SK-N-SH (cell line): ENCODE measurements around the gene CDIPT. TPM values are rescaled to one million over a fixed set of nuclear protein-coding genes. Genes with fewer than 3 reads are reported as not detected.

Source experiments
- CTCF ChIA-PET: fragments of 300-600, 350-600 bp; formaldehyde crosslinking; extraction: SDS; loops from one replicate; lab custom pipeline; 2021; lab: Yijun Ruan, JAX
- POLR2A ChIA-PET: fragments of 350-600 bp; sonication (Branson Sonifier 250); formaldehyde crosslinking; extraction: SDS; loops from one replicate; lab custom pipeline; 2020; ENCODE audit warnings: antibody characterized with exemption, inconsistent platforms; lab: Yijun Ruan, JAX
- DNase-seq: peaks from one replicate; pipeline ENCODE4 v3.0.0; 2012
- H2AFZ ChIP-seq: fragments of 200-600 bp; sonication (generic); 2 replicates; pipeline ENCODE4 v1.8.1; 2016; ENCODE audit warnings: antibody characterized with exemption, mild to moderate bottlenecking, low read depth
- H3F3A ChIP-seq: fragments of 200-600 bp; sonication (generic); replicated peaks from 2 replicates; pipeline ENCODE3; 2016; ENCODE audit warnings: antibody characterized with exemption, mild to moderate bottlenecking; ENCODE audit not compliant: insufficient read depth
- H3K27ac ChIP-seq, 2 experiments: fragments of 200-500 bp in 1 of 2; fragments of 200-600 bp in 1 of 2; sonication (Bioruptor generic) in 1 of 2; sonication (generic), shearing (Covaris generic) in 1 of 2; 2 replicates each; pipeline versions ENCODE4 v1.5.1 to v1.6.1; 2014 to 2016; ENCODE audit warnings: low read depth in 2 of 2, inconsistent platforms in 1 of 2, low read length in 1 of 2, mild to moderate bottlenecking in 1 of 2, mixed read lengths in 1 of 2
- H3K27me3 ChIP-seq: fragments of 200-600 bp; sonication (generic), shearing (Covaris generic); 2 replicates; pipeline ENCODE4 v1.6.1; 2016; ENCODE audit warnings: mixed run types; ENCODE audit not compliant: insufficient read depth
- H3K36me3 ChIP-seq, 2 experiments: fragments of 200-500 bp in 1 of 2; fragments of 200-600 bp in 1 of 2; sonication (Bioruptor generic) in 1 of 2; sonication (generic) in 1 of 2; replicated peaks in 1 of 2; 2 replicates each; pipeline versions ENCODE3 to v1.5.1; 2014 to 2016; ENCODE audit warnings: low read length in 1 of 2, mild to moderate bottlenecking in 1 of 2; ENCODE audit not compliant: insufficient read depth in 2 of 2, control insufficient read depth in 1 of 2
- H3K4me1 ChIP-seq, 2 experiments: fragments of 200-500 bp in 1 of 2; fragments of 200-600 bp in 1 of 2; sonication (Bioruptor generic) in 1 of 2; sonication (generic), shearing (Covaris generic) in 1 of 2; 2 replicates each; pipeline versions ENCODE4 v1.5.1 to v1.6.1; 2014 to 2016; ENCODE audit warnings: low read depth in 1 of 2, low read length in 1 of 2, mixed run types in 1 of 2; ENCODE audit not compliant: insufficient read depth in 2 of 2, control insufficient read depth in 1 of 2
- H3K4me2 ChIP-seq: fragments of 200-600 bp; sonication (generic), shearing (Covaris generic); 2 replicates; pipeline ENCODE4 v1.6.1; 2017; ENCODE audit warnings: mixed run types
- H3K4me3 ChIP-seq, 2 experiments: fragments of 200-500 bp in 1 of 2; fragments of 200-600 bp in 1 of 2; sonication (Bioruptor generic) in 1 of 2; sonication (generic), shearing (Covaris generic) in 1 of 2; 2 replicates each; pipeline versions ENCODE4 v1.5.1 to v1.8.1; 2014 to 2016; ENCODE audit warnings: low read depth in 2 of 2, inconsistent platforms in 1 of 2, low read length in 1 of 2, mild to moderate bottlenecking in 1 of 2, mixed read lengths in 1 of 2, moderate library complexity in 1 of 2
- H3K79me2 ChIP-seq: fragments of 200-600 bp; sonication (generic); 2 replicates; pipeline ENCODE4 v1.8.1; 2017; ENCODE audit warnings: mild to moderate bottlenecking; ENCODE audit not compliant: insufficient read depth
- H3K9ac ChIP-seq: fragments of 200-600 bp; sonication (generic); 2 replicates; pipeline ENCODE4 v1.6.1; 2017; ENCODE audit warnings: mixed run types
- H3K9me2 ChIP-seq: fragments of 200-600 bp; sonication (generic); 2 replicates; pipeline ENCODE4 v1.6.1; 2017; ENCODE audit warnings: mixed run types
- H3K9me3 ChIP-seq: fragments of 200-600 bp; sonication (generic); 2 replicates; pipeline ENCODE4 v1.6.1; 2017; ENCODE audit warnings: mixed run types, mild to moderate bottlenecking, moderate library complexity
- H4K20me1 ChIP-seq: fragments of 200-600 bp; sonication (generic); 2 replicates; pipeline ENCODE4 v1.6.1; 2017; ENCODE audit warnings: mild to moderate bottlenecking, mixed run types; ENCODE audit not compliant: insufficient read depth
- CHD2 ChIP-seq: fragments of 150-350 bp; IDR thresholded peaks from 2 replicates; pipeline ENCODE4 v1.6.1; 2018; ENCODE audit warnings: low read length; ENCODE audit not compliant: partially characterized antibody
- CTCF ChIP-seq: fragments of 200-600 bp; sonication (generic); IDR thresholded peaks from 2 replicates; pipeline ENCODE4 v1.6.1; 2017; ENCODE audit warnings: antibody characterized with exemption, mild to moderate bottlenecking, moderate library complexity
- ELF1 ChIP-seq: IDR thresholded peaks from 2 replicates; pipeline ENCODE4 v1.4.0; 2012
- FOSL2 ChIP-seq: IDR thresholded peaks from 2 replicates; pipeline ENCODE4 v1.4.0; 2012; ENCODE audit warnings: low read depth, mild to moderate bottlenecking, moderate library complexity, borderline replicate concordance
- FOXJ3 ChIP-seq: sonication (generic); formaldehyde crosslinking; IDR thresholded peaks from 2 replicates; pipeline ENCODE4 v1.5.1; 2020; ENCODE audit warnings: mild to moderate bottlenecking, missing genetic modification reagents
- FOXM1 ChIP-seq: IDR thresholded peaks from 2 replicates; pipeline ENCODE4 v1.4.0; 2012; ENCODE audit warnings: low read depth, mild to moderate bottlenecking
- GATA2 ChIP-seq: sonication (generic); formaldehyde crosslinking; IDR thresholded peaks from 2 replicates; pipeline ENCODE4 v1.5.0; 2020; ENCODE audit warnings: mild to moderate bottlenecking, missing genetic modification reagents
- IRF3 ChIP-seq: fragments of 150-350 bp; IDR thresholded peaks from 2 replicates; pipeline ENCODE4 v1.6.1; 2016; ENCODE audit warnings: mild to moderate bottlenecking, low read depth, low read length
- JUND ChIP-seq: IDR thresholded peaks from 2 replicates; pipeline ENCODE4 v1.4.0; 2012
- MAX ChIP-seq: IDR thresholded peaks from 2 replicates; pipeline ENCODE4 v1.4.0; 2012; ENCODE audit warnings: low read depth
- MEF2A ChIP-seq: IDR thresholded peaks from 2 replicates; pipeline ENCODE4 v1.4.0; 2012; ENCODE audit warnings: low read depth, borderline replicate concordance
- MXI1 ChIP-seq: IDR thresholded peaks from 2 replicates; pipeline ENCODE4 v1.6.1; 2012; ENCODE audit warnings: mild to moderate bottlenecking, low read depth, low read length, improper control_type of control experiment
- NFIC ChIP-seq: IDR thresholded peaks from 2 replicates; pipeline ENCODE4 v1.4.0; 2012; ENCODE audit warnings: borderline replicate concordance
- NRF1 ChIP-seq: IDR thresholded peaks from 2 replicates; pipeline ENCODE4 v1.6.1; 2012; ENCODE audit warnings: low read depth, mild to moderate bottlenecking, low read length
- PBX3 ChIP-seq: IDR thresholded peaks from 2 replicates; pipeline ENCODE4; 2012
- POLR2AphosphoS5 ChIP-seq: IDR thresholded peaks from 2 replicates; pipeline ENCODE4 v1.6.1; 2012; ENCODE audit warnings: low read depth, low read length
- RCOR1 ChIP-seq: fragments of 150-350 bp; IDR thresholded peaks from 2 replicates; pipeline ENCODE4 v1.6.1; 2017; ENCODE audit warnings: antibody characterized with exemption, low read length
- RFX5 ChIP-seq: IDR thresholded peaks from 2 replicates; pipeline ENCODE4 v1.6.1; 2012; ENCODE audit warnings: mild to moderate bottlenecking, improper control_type of control experiment, low read length
- SIN3A ChIP-seq: IDR thresholded peaks from 2 replicates; pipeline ENCODE4 v1.6.1; 2012; ENCODE audit warnings: low read depth, mild to moderate bottlenecking, low read length, moderate library complexity, borderline replicate concordance
- TAF1 ChIP-seq: IDR thresholded peaks from 2 replicates; pipeline ENCODE4 v1.6.1; 2012; ENCODE audit warnings: low read depth, mild to moderate bottlenecking, low read length, moderate library complexity, borderline replicate concordance
- TCF12 ChIP-seq: IDR thresholded peaks from 2 replicates; pipeline ENCODE4 v1.4.0; 2012
- TEAD4 ChIP-seq: IDR thresholded peaks from 2 replicates; pipeline ENCODE4 v1.4.0; 2012; ENCODE audit warnings: mild to moderate bottlenecking, borderline replicate concordance; ENCODE audit not compliant: insufficient read depth
- USF1 ChIP-seq: IDR thresholded peaks from 2 replicates; pipeline ENCODE4 v1.4.0; 2012; ENCODE audit warnings: low read depth, borderline replicate concordance
- YY1 ChIP-seq: IDR thresholded peaks from 2 replicates; pipeline ENCODE4 v1.4.0; 2012; ENCODE audit warnings: low read depth, mild to moderate bottlenecking
- ZBTB33 ChIP-seq: IDR thresholded peaks from 2 replicates; pipeline ENCODE4 v1.4.0; 2012; ENCODE audit warnings: low read depth, borderline replicate concordance
- WGBS: methylation state at CpG from one replicate; pipeline ENCODE4 v1.1.6; 2017; ENCODE audit warnings: low lambda C conversion rate; 5-methylcytosine and 5-hydroxymethylcytosine counted together
- polyA plus RNA-seq, 3 experiments: library from polyadenylated mRNA; depleted of rRNA; stranded (reverse); fragments of >200 nt; gene quantifications; 2 replicates each; pipeline ENCODE4 v1.2.3, GENCODE V29; 2012

CDIPT gene
- polyA plus RNA-seq, 1 of the 3 experiments (the other 2 are of a cell fraction) = 90.7 TPM

DNA sequence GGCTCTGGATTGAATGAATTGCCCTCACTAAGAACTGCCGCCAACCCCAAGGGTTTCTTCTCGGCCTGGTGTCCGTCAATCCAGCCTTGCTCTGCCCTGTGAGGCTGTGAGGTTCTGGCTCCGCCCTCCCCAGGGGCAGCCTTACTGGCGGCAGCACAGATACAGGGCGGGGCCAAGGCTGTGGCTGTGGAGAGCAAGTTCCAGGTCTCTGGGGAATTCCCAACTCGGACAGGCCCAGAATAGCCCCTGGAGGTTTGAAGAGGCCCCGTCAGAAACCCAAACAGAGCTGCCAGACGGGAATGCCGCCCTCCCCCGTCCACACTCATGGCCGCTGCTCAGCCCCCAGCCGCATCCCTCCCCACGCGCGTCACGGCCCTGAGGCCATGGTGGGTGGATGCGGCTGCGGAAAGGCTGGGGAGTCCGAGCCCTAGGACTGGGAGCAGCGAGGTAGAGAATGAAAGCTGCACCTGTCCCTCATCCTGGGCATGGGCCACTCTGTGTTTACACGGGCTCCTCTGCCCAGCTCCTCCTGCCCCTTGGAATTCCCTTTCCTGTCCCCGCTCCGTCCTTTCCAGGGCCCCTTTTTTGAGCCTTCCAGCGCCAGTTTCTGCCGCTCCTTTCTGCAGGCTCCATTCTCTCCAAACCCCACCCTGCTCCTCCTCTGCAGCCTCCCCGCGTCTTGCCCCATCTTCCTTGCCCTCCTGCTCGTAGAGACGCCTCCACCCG, 51.7 kb downstream of the CDIPT start:
- ChIA-PET POLR2A (interaction anchor here (1.2 kb wide), 1 partner anchor 9 kb away, joined by 4 read pairs; the partner anchor contains the start of gene MVP), CTCF (interaction anchor here (1.0 to 3.1 kb wide), 6 partner anchors 17 to 221 kb away, joined by 3 to 14 read pairs (median 6); partner anchors contain the start of genes ASPHD1, SEZ6L2 and TLCD3B)
- H4K20me1 ChIP-seq = peaks cover 15% of the 10 kb centered on the region
- peak overlapping the region; percentile 87 to 97 for H3K27ac ChIP-seq
- H3K4me1 ChIP-seq = peaks cover 47 to 71% of the 10 kb centered on the region in 2 experiments
- no peaks in the 10 kb centered on the region for H3K9me3 ChIP-seq
- peak overlapping the region; percentile 80 for H3K9ac ChIP-seq
- H3K4me2 ChIP-seq = peak overlapping the region; percentile 97
- peaks cover 13 to 18% of the 10 kb centered on the region in 2 experiments for H3K36me3 ChIP-seq
- H3K27me3 ChIP-seq = no peaks in the 10 kb centered on the region
- DNase-seq = peak; percentile 88
- peaks cover 45% of the 10 kb centered on the region for H3F3A ChIP-seq
- H3K79me2 ChIP-seq = peaks cover 67% of the 10 kb centered on the region
- WGBS = under 1% methylated on average over 28 of the region's 31 CpGs
- H2AFZ ChIP-seq = peak overlapping the region; percentile 72; the same call in 1 of the 2 replicates
- no peaks in the 10 kb centered on the region for H3K9me2 ChIP-seq
- peak overlapping the region; percentile 68 to 80 for H3K4me3 ChIP-seq
- TF ChIP-seq MEF2A (peak; percentile 64; the same call in 1 of the 2 replicates), FOSL2 (no peak), PBX3 (peak; percentile 89), FOXJ3 (CRISPR knock-in tag) (no peak), RFX5 (peak; percentile 65), MAX (peak; percentile 22), FOXM1 (no peak), CTCF (no peak), SIN3A (peak; percentile 82; the same call in 1 of the 2 replicates), TEAD4 (peak; percentile 44; the same call in 1 of the 2 replicates), GATA2 (no peak), TCF12 (peak; percentile 45; the same call in 1 of the 2 replicates), ELF1 (0 out of 2 replicates have a peak, but pooled peaks have one; percentile 47), POLR2AphosphoS5 (peak; percentile 69), CHD2 (no peak), IRF3 (no peak), MXI1 (peak; percentile 65), TAF1 (peak; percentile 44; the same call in 1 of the 2 replicates), YY1 (peak; percentile 68), USF1 (no peak), NRF1 (no peak), JUND (0 out of 2 replicates have a peak, but pooled peaks have one; percentile 27), NFIC (no peak), ZBTB33 (peak; percentile 66; the same call in 1 of the 2 replicates), RCOR1 (no peak)
